GM21723 (cell line): Measurements from ENCODE around the gene MEAF6.
A peak's percentile ranks its signal among the peaks of the same experiment; 100 is the strongest.

Experiments
- ATAC-seq: cut with Tn5 transposase; IDR thresholded peaks from one replicate; pipeline ENCODE4 v1.9.1; 2021; ENCODE audit warnings: mild to moderate bottlenecking, moderate library complexity; ENCODE audit not compliant: unreplicated experiment

The MEAF6 gene

GRCh38 chr1:37485902-37486679 is 28.5 kb downstream of the MEAF6 start:
- no peak for ATAC-seq

GRCh38 chr1:37484325-37485051 is 30.1 kb downstream of the MEAF6 start:
- no peak for ATAC-seq

- no peak for ATAC-seq
Measured at GRCh38 chr1:37483785-37484184, 30.8 kb downstream of the MEAF6 start.

- no peak for ATAC-seq
Measured at GRCh38 chr1:37482796-37483744, 31.5 kb downstream of the MEAF6 start.

GRCh38 chr1:37482004-37482785 is 32.4 kb downstream of the MEAF6 start:
- ATAC-seq: no peak

- ATAC-seq: no peak
Measured at GRCh38 chr1:37481289-37482003, 33.1 kb downstream of the MEAF6 start.

- ATAC-seq: no peak
Measured at GRCh38 chr1:37480581-37481288, 33.8 kb downstream of the MEAF6 start.

GRCh38 chr1:37480125-37480466 is 34.5 kb downstream of the MEAF6 start:
- no peak for ATAC-seq

- ATAC-seq: peak; percentile 30
Measured at GRCh38 chr1:37479255-37480124, 35.1 kb downstream of the MEAF6 start.

- no peak for ATAC-seq
Measured at GRCh38 chr1:37478890-37479254, 35.7 kb downstream of the MEAF6 start.

- ATAC-seq: no peak
Measured at GRCh38 chr1:37478451-37478881, 36.1 kb downstream of the MEAF6 start.

GRCh38 chr1:37477946-37478345 is 36.6 kb downstream of the MEAF6 start:
- ATAC-seq: no peak

- peak; percentile 44 for ATAC-seq
Measured at GRCh38 chr1:37477198-37477931, 37.2 kb downstream of the MEAF6 start.

- ATAC-seq: no peak
Measured at GRCh38 chr1:37476460-37477197, 37.9 kb downstream of the MEAF6 start.

GRCh38 chr1:37476087-37476452 is 38.5 kb downstream of the MEAF6 start:
- ATAC-seq: no peak

- no peak for ATAC-seq
Measured at GRCh38 chr1:37475380-37476086, 39.0 kb downstream of the MEAF6 start.
